Measurements from ENCODE around the gene NUDT8.
"Not testable (repeated sequence)": the region's sequence is repeated elsewhere in the genome, so short reads cannot be mapped to it uniquely, and the experiment has no call there.

- not testable (repeated sequence) for TF ChIP-seq CTCF, POLR2AphosphoS5, EP300 (IDR thresholded peaks at IDR 0.05)
These were observed 7.7 kb upstream of the NUDT8 start for GRCh38 chr11:67637441-67637840.
